OCI-LY1 (cell line): ENCODE measurements around the gene SPPL3.

Experiments used
- H2AFZ ChIP-seq: fragments of 200-600 bp; sonication (generic), shearing (Covaris generic); 2 replicates; pipeline ENCODE4 v1.6.0; 2014; ENCODE audit warnings: antibody characterized with exemption, mild to moderate bottlenecking, low read length
- H3F3A ChIP-seq: fragments of 200-600 bp; sonication (generic), shearing (Covaris generic); 2 replicates; pipeline ENCODE4 v1.6.0; 2014; ENCODE audit warnings: mild to moderate bottlenecking, antibody characterized with exemption, low read length, moderate library complexity; ENCODE audit not compliant: insufficient read depth
- H3K27ac ChIP-seq: fragments of 200-600 bp; sonication (generic); 2 replicates; pipeline ENCODE4 v1.5.1; 2014; ENCODE audit warnings: low read length, mixed run types, mild to moderate bottlenecking, low read depth; ENCODE audit not compliant: poor library complexity, severe bottlenecking
- H3K27me3 ChIP-seq: fragments of 200-600 bp; sonication (generic); 2 replicates; pipeline ENCODE4 v1.6.0; 2014; ENCODE audit warnings: antibody characterized with exemption, mild to moderate bottlenecking, low read length, moderate library complexity; ENCODE audit not compliant: insufficient read depth
- H3K36me3 ChIP-seq: fragments of 200-600 bp; sonication (generic); 2 replicates; pipeline ENCODE4 v1.6.1; 2014; ENCODE audit warnings: mild to moderate bottlenecking, antibody characterized with exemption, low read length, moderate library complexity, mixed read lengths; ENCODE audit not compliant: insufficient read depth
- H3K4me1 ChIP-seq: fragments of 200-600 bp; sonication (generic); 2 replicates; pipeline ENCODE4 v1.5.1; 2014; ENCODE audit warnings: mild to moderate bottlenecking, low read length, moderate library complexity; ENCODE audit not compliant: insufficient read depth, severe bottlenecking
- H3K4me2 ChIP-seq: fragments of 200-600 bp; sonication (generic), shearing (Covaris generic); 2 replicates; pipeline ENCODE4 v1.6.1; 2014; ENCODE audit warnings: low read length
- H3K4me3 ChIP-seq: fragments of 200-600 bp; sonication (generic); 2 replicates; pipeline ENCODE4 v1.5.1; 2014; ENCODE audit warnings: low read length, low read depth, mild to moderate bottlenecking, mixed read lengths; ENCODE audit not compliant: poor library complexity, severe bottlenecking
- H3K79me2 ChIP-seq: fragments of 200-600 bp; shearing (Covaris generic); 2 replicates; pipeline ENCODE4 v1.6.1; 2016; ENCODE audit warnings: mixed run types, low read length, mixed read lengths; ENCODE audit not compliant: insufficient read depth
- H3K9ac ChIP-seq: fragments of 200-600 bp; sonication (generic), shearing (Covaris generic); 2 replicates; pipeline ENCODE4 v1.6.1; 2014; ENCODE audit warnings: mild to moderate bottlenecking, low read length, mixed read lengths
- H3K9me2 ChIP-seq: fragments of 200-600 bp; sonication (generic), shearing (Covaris generic); 2 replicates; pipeline ENCODE4 v1.6.1; 2014; ENCODE audit warnings: low read depth, mild to moderate bottlenecking, low read length, mixed read lengths
- H3K9me3 ChIP-seq: fragments of 200-600 bp; shearing (Covaris generic); 2 replicates; pipeline ENCODE4 v1.6.1; 2014; ENCODE audit warnings: low read length, mixed read lengths
- H4K20me1 ChIP-seq: fragments of 200-600 bp; sonication (generic), shearing (Covaris generic); 2 replicates; pipeline ENCODE4 v1.6.0; 2016; ENCODE audit warnings: mild to moderate bottlenecking, low read length; ENCODE audit not compliant: insufficient read depth
- EZH2 ChIP-seq: fragments of 200-600 bp; sonication (generic), shearing (Covaris generic); IDR thresholded peaks from 2 replicates; pipeline ENCODE4 v1.8.0; 2017; ENCODE audit warnings: borderline replicate concordance, mixed run types, mild to moderate bottlenecking, antibody characterized with exemption, low read length, moderate library complexity, mixed read lengths
- TF ChIP-seq, protein P1 (sequence below): fragments of 200-600 bp; sonication (generic), shearing (Covaris generic); IDR thresholded peaks from 2 replicates; pipeline ENCODE4 v1.5.1; 2017; ENCODE audit warnings: mild to moderate bottlenecking, antibody characterized with exemption, low read length, moderate library complexity, mixed read lengths

SPPL3 gene

DNA sequence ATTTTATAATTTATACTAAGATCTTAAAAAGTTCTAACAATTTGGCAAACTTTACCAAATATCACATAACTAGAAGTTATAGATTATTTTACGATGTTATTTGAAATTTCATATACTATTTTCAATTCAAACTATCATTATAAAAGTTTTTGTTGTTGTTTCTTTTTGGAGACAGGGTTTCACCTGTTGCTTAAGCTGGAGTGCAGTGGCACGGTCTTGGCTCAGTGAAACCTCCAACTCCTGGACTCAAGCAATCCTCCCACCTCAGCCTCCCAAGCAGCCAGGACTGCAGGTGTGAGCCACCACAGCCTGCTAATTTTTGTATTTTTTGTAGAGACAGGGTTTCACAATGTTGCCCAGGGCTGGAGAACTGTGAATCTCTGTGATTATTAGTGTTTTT lies 87.8 kb downstream of the SPPL3 start:
- Histone ChIP-seq H3K4me2 (no peak overlapping the region), H3K9me2 (no peaks in the 10 kb centered on the region), H3K79me2 (peaks cover 32% of the 10 kb centered on the region), H4K20me1 (no peaks in the 10 kb centered on the region; the same call in 1 of the 2 replicates), H3F3A (no peaks in the 10 kb centered on the region), H3K9me3 (no peaks in the 10 kb centered on the region), H3K36me3 (no peaks in the 10 kb centered on the region), H3K27me3 (no peaks in the 10 kb centered on the region), H3K27ac (no peak overlapping the region), H2AFZ (no peak overlapping the region), H3K9ac (no peak overlapping the region), H3K4me1 (peaks cover 5% of the 10 kb centered on the region), H3K4me3 (no peak overlapping the region)
- TF ChIP-seq, protein P1, sequence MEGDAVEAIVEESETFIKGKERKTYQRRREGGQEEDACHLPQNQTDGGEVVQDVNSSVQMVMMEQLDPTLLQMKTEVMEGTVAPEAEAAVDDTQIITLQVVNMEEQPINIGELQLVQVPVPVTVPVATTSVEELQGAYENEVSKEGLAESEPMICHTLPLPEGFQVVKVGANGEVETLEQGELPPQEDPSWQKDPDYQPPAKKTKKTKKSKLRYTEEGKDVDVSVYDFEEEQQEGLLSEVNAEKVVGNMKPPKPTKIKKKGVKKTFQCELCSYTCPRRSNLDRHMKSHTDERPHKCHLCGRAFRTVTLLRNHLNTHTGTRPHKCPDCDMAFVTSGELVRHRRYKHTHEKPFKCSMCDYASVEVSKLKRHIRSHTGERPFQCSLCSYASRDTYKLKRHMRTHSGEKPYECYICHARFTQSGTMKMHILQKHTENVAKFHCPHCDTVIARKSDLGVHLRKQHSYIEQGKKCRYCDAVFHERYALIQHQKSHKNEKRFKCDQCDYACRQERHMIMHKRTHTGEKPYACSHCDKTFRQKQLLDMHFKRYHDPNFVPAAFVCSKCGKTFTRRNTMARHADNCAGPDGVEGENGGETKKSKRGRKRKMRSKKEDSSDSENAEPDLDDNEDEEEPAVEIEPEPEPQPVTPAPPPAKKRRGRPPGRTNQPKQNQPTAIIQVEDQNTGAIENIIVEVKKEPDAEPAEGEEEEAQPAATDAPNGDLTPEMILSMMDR = no peak
- no peak for TF ChIP-seq EZH2

DNA sequence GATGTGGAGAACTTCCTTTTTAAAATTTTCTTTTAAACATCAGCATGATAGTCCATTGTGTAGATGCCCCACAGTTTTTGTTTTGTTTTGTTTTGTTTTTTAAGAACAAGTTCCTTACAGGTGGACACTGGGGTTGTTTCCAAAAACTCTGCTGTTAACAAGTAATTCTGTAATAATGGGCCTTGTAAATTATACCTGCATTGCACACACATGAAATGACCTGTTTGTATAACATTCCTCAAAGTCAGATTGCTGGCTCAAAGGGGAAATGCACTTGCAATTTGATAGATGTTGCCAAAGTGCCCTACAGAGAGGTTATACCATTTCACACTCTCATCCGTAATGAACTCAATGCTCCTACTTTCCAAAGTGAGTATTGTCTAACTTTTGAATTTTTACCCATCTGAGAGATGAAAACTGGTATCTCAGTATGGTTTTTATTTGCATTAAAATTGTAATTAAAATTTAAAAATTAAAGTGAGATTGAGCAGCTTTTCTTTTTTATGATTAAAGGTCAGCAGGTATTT lies 89.2 kb downstream of the SPPL3 start:
- Histone ChIP-seq H3K9me3 (no peaks in the 10 kb centered on the region), H4K20me1 (no peaks in the 10 kb centered on the region; the same call in 1 of the 2 replicates)

DNA sequence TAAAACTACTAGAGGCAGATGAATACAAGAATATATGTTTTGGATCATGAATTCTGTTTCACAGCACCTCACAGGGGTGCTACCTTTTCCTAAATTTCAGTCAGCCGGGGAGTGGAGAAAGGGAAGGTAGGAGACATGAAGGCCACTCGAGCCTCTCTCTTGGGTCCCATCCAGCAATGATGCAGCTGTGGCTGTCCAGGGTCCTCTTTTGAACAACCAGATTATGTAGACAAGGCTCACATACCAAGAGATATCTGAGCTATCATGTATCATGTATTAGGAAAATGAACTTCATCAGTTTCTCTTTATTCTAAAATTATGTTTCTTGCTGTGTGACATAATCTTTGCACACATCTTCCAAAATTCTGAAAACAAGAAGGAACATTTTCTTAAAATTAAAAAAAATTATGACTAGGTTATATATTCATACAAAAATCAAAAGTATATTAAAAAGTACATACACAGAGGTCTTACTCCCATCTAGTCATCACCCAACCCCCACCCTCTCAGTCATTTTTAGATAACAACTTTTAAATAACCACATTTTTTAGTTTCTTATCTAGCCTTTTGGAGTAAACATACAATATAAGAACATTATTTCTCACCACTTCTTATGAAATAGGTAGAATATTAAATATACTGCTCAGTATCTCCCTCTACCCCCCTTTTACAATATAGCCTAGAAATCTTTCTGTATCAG lies 89.8 kb downstream of the SPPL3 start:
- Histone ChIP-seq H3K9ac (no peak overlapping the region), H3K27me3 (no peaks in the 10 kb centered on the region), H3K4me3 (no peak overlapping the region), H2AFZ (no peak overlapping the region), H3K4me2 (no peak overlapping the region), H3K4me1 (no peaks in the 10 kb centered on the region), H3K27ac (no peak overlapping the region), H3K9me2 (no peaks in the 10 kb centered on the region), H3K36me3 (peaks cover 8% of the 10 kb centered on the region), H3K79me2 (peaks cover 18% of the 10 kb centered on the region), H3K9me3 (no peaks in the 10 kb centered on the region), H3F3A (no peaks in the 10 kb centered on the region), H4K20me1 (no peaks in the 10 kb centered on the region; the same call in 1 of the 2 replicates)
- TF ChIP-seq, protein P1 = no peak
- TF ChIP-seq EZH2 = no peak

More for the DNA sequence above, 89.2 kb downstream of the SPPL3 start:
- no peaks in the 10 kb centered on the region for H3F3A ChIP-seq
- no peaks in the 10 kb centered on the region for H3K27me3 ChIP-seq
- H3K9me2 ChIP-seq = no peaks in the 10 kb centered on the region
- H3K4me3 ChIP-seq = no peak overlapping the region
- no peak overlapping the region for H3K9ac ChIP-seq
- no peak overlapping the region for H3K27ac ChIP-seq
- H3K36me3 ChIP-seq = peaks cover 2% of the 10 kb centered on the region
- H3K79me2 ChIP-seq = peaks cover 25% of the 10 kb centered on the region
- no peak overlapping the region for H3K4me2 ChIP-seq
- no peaks in the 10 kb centered on the region for H3K4me1 ChIP-seq
- TF ChIP-seq, protein P1 = no peak
- TF ChIP-seq EZH2 = no peak
- no peak overlapping the region for H2AFZ ChIP-seq
